GM12878 (cell line): ENCODE measurements around the gene TEC. TPM values are rescaled to one million over a fixed set of nuclear protein-coding genes. Genes with fewer than 3 reads are reported as not detected.

Experiments used
- ATAC-seq: fragments of 200-7000 bp; cut with Tn5 transposase; 3 replicates; pipeline ENCODE4 v1.9.1; 2020; ENCODE audit warnings: mild to moderate bottlenecking, moderate library complexity
- BruUV-seq: library from RNA; stranded (reverse); fragments of 400-500 nt; replicated peaks from 2 replicates; lab custom pipeline; 2021; lab: Mats Ljungman, UMichigan
- CTCF ChIA-PET: fragments of 300-600 bp; sonication (Branson Sonifier 250); formaldehyde crosslinking; extraction: SDS; loops from one replicate; lab custom pipeline; 2021; ENCODE audit warnings: inconsistent platforms; lab: Yijun Ruan, JAX
- POLR2A ChIA-PET: fragments of 350-600 bp; formaldehyde crosslinking; extraction: SDS; loops from one replicate; lab custom pipeline; 2021; ENCODE audit warnings: inconsistent platforms; lab: Charles Lee
- RAD21 ChIA-PET: fragments of 300-600 bp; sonication (Branson Sonifier 250); formaldehyde crosslinking; loops from one replicate; lab custom pipeline; 2023; ENCODE audit warnings: antibody characterized with exemption; ENCODE audit not compliant: unreplicated experiment; lab: Charles Lee
- SMC1A ChIA-PET: fragments of 300-600 bp; sonication (Branson Sonifier 250); formaldehyde crosslinking; loops from one replicate; lab custom pipeline; 2023; ENCODE audit not compliant: unreplicated experiment, uncharacterized antibody; lab: Charles Lee
- DNase-seq: peaks from one replicate; pipeline ENCODE4 v3.0.0-alpha.2; 2011; ENCODE audit warnings: low read depth, low spot score
- FAIRE-seq: peaks from 3 replicates; lab custom pipeline; 2011; peaks lifted over from hg19 to GRCh38; lab: Jason Lieb, UNC
- H2AFZ ChIP-seq: 2 replicates; pipeline ENCODE4 v1.6.0; 2011; ENCODE audit warnings: low read depth, low read length, control low read depth; ENCODE audit not compliant: control insufficient read depth
- H3K27ac ChIP-seq: 2 replicates; pipeline ENCODE4 v1.5.1; 2011; ENCODE audit warnings: control low read depth; ENCODE audit not compliant: control insufficient read depth, insufficient read depth
- H3K27me3 ChIP-seq, 2 experiments: replicated peaks in 1 of 2; 2 replicates each; pipeline versions ENCODE4 v1.6.0 to v1.6.1; 2011; ENCODE audit warnings: low read length in 1 of 2; ENCODE audit not compliant: control insufficient read depth in 2 of 2, insufficient read depth in 2 of 2
- H3K36me3 ChIP-seq, 2 experiments: 2 replicates each; pipeline ENCODE4 v1.5.1; 2011; ENCODE audit warnings: low read length in 1 of 2; ENCODE audit not compliant: control insufficient read depth in 2 of 2, insufficient read depth in 2 of 2
- H3K4me1 ChIP-seq: 2 replicates; pipeline ENCODE4 v1.6.1; 2011; ENCODE audit warnings: mild to moderate bottlenecking, low read length, moderate library complexity, mixed read lengths; ENCODE audit not compliant: control insufficient read depth, insufficient read depth
- H3K4me2 ChIP-seq: 2 replicates; pipeline ENCODE4 v1.6.0; 2011; ENCODE audit warnings: control low read depth; ENCODE audit not compliant: control insufficient read depth, insufficient read depth
- H3K4me3 ChIP-seq: fragments of 200-600 bp; sonication (generic); 2 replicates; pipeline ENCODE4 v1.5.1; 2016
- H3K79me2 ChIP-seq: 2 replicates; pipeline ENCODE4 v1.6.0; 2011; ENCODE audit warnings: low read length; ENCODE audit not compliant: control insufficient read depth, insufficient read depth
- H3K9ac ChIP-seq: 2 replicates; pipeline ENCODE4 v1.8.0; 2011; ENCODE audit warnings: low read length, control low read depth, mixed read lengths; ENCODE audit not compliant: control insufficient read depth, insufficient read depth
- H3K9me3 ChIP-seq: replicated peaks from 3 replicates; pipeline ENCODE4 v1.5.1; 2011; ENCODE audit warnings: mild to moderate bottlenecking, low read length; ENCODE audit not compliant: control insufficient read depth, insufficient read depth
- H4K20me1 ChIP-seq: 2 replicates; pipeline ENCODE4 v1.6.0; 2011; ENCODE audit not compliant: control insufficient read depth, insufficient read depth
- ATF2 ChIP-seq: IDR thresholded peaks from 2 replicates; pipeline ENCODE4 v1.6.1; 2012; ENCODE audit warnings: low read length, inconsistent platforms
- BRCA1 ChIP-seq: IDR thresholded peaks from 2 replicates; pipeline ENCODE4 v1.6.1; 2011; ENCODE audit warnings: low read depth, low read length, improper control_type of control experiment
- CBX5 ChIP-seq: sonication (generic); IDR thresholded peaks from 2 replicates; pipeline ENCODE4 v1.6.1; 2016; ENCODE audit warnings: low read depth, moderate library complexity, mild to moderate bottlenecking, inconsistent platforms
- CREM ChIP-seq: IDR thresholded peaks from 2 replicates; pipeline ENCODE4 v1.6.1; 2014; ENCODE audit warnings: antibody characterized with exemption, low read depth
- EED ChIP-seq: sonication (generic); IDR thresholded peaks from 2 replicates; pipeline ENCODE4 v1.6.1; 2016; ENCODE audit warnings: antibody characterized with exemption, low read depth
- FOXK2 ChIP-seq: fragments of 450-650 bp; IDR thresholded peaks from 2 replicates; pipeline ENCODE4 v1.6.1; 2017; ENCODE audit warnings: mild to moderate bottlenecking, moderate library complexity
- GATAD2B ChIP-seq: fragments of 450-650 bp; conservative IDR thresholded peaks from 2 replicates; pipeline ENCODE4 v1.6.1; 2017; ENCODE audit warnings: low read depth, mild to moderate bottlenecking, moderate library complexity
- IRF3 ChIP-seq: fragments of 450-650 bp; IDR thresholded peaks from 2 replicates; pipeline ENCODE4 v1.6.1; 2014; ENCODE audit warnings: mild to moderate bottlenecking
- NBN ChIP-seq: fragments of 450-650 bp; IDR thresholded peaks from 2 replicates; pipeline ENCODE4 v1.6.1; 2016
- NFYB ChIP-seq: IDR thresholded peaks from 2 replicates; pipeline ENCODE4 v1.6.1; 2011; ENCODE audit warnings: low read depth, mild to moderate bottlenecking, low read length, improper control_type of control experiment, moderate library complexity; ENCODE audit not compliant: insufficient read depth
- RELB ChIP-seq: fragments of 450-650 bp; IDR thresholded peaks from 2 replicates; pipeline ENCODE4 v1.6.1; 2017; ENCODE audit warnings: low read depth, mild to moderate bottlenecking, moderate library complexity
- RFX5 ChIP-seq: IDR thresholded peaks from 2 replicates; pipeline ENCODE4 v1.6.1; 2011; ENCODE audit warnings: low read depth, low read length, improper control_type of control experiment
- SMAD1 ChIP-seq: fragments of 450-650 bp; IDR thresholded peaks from 2 replicates; pipeline ENCODE4 v1.6.1; 2018; ENCODE audit warnings: mild to moderate bottlenecking, low read depth; ENCODE audit not compliant: partially characterized antibody
- STAT1 ChIP-seq: fragments of 450-650 bp; conservative IDR thresholded peaks from 2 replicates; pipeline ENCODE4 v1.6.1; 2014; ENCODE audit warnings: antibody characterized with exemption, mild to moderate bottlenecking
- TARDBP ChIP-seq: IDR thresholded peaks from 2 replicates; pipeline ENCODE4 v1.6.1; 2016; ENCODE audit warnings: borderline replicate concordance
- TCF7 ChIP-seq: IDR thresholded peaks from 2 replicates; pipeline ENCODE4 v1.6.1; 2014; ENCODE audit warnings: antibody characterized with exemption, borderline replicate concordance
- WRNIP1 ChIP-seq: IDR thresholded peaks from 2 replicates; pipeline ENCODE4 v1.6.1; 2011; ENCODE audit warnings: low read depth, low read length, improper control_type of control experiment, borderline replicate concordance
- ZBTB11 ChIP-seq: fragments of 450-650 bp; formaldehyde crosslinking; IDR thresholded peaks from 2 replicates; pipeline ENCODE4 v1.5.0; 2022; ENCODE audit warnings: mild to moderate bottlenecking, missing genetic modification characterization
- WGBS: methylation state at CpG from one replicate; pipeline ENCODE4 v1.1.6; 2016; ENCODE audit warnings: low lambda C conversion rate; ENCODE audit not compliant: insufficient replicate concordance, insufficient coverage; ENCODE audit errors: missing lambda C conversion rate; 5-methylcytosine and 5-hydroxymethylcytosine counted together
- in situ Hi-C: fragments of 300-500 bp; cut with MboI; formaldehyde crosslinking; loops from 9 replicates; pipeline ENCODE4 v1.14.3; 2018; ENCODE audit warnings: mixed read lengths
- intact Hi-C: fragments of 100-400 bp; cut with micrococcal nuclease; formaldehyde crosslinking; loops from one replicate; pipeline ENCODE4 v1.14.2; 2022; ENCODE audit not compliant: unreplicated experiment
- polyA plus RNA-seq, 11 experiments: library from polyadenylated mRNA; depleted of rRNA in 4 of 11; unstranded in 6 of 11; stranded (reverse) in 5 of 11; fragments of >200 nt; fragmentation: Nextera tagmentation in 4 of 11; fragmentation: Illumina TruSeq in 1 of 11; extraction: Ambion mirVana in 4 of 11; extraction: Trizol in 1 of 11; gene quantifications; 1 replicate in 1 of 11; 2 replicates in 10 of 11; pipeline versions ENCODE4 v1.2.1 to v1.2.3, GENCODE V29; 2011 to 2016; ENCODE audit warnings: inconsistent platforms in 2 of 11, missing spikeins in 2 of 11, low read depth in 1 of 11
- total RNA-seq, 4 experiments: library from RNA; depleted of rRNA in 3 of 4; stranded (reverse); fragments of >200 nt in 3 of 4; fragmentation: Illumina TruSeq in 1 of 4; extraction: Trizol in 1 of 4; gene quantifications; 2 replicates each; pipeline versions ENCODE4 v1.2.1 to v1.2.3, GENCODE V29; 2013 to 2021

TEC gene
- total and polyA plus RNA-seq, 10 of the 15 experiments (the other 5 are each of a cell fraction or from before 2014, with no cell fraction given) = 7.4 to 27.2 (median 17.1) TPM

- TF ChIP-seq NFYB = no peak
- TF ChIP-seq STAT1 = no peak
- no peak for TF ChIP-seq SMAD1
- no peak for TF ChIP-seq TCF7
- no peak for TF ChIP-seq BRCA1
- no peak for TF ChIP-seq RFX5
- no peak for TF ChIP-seq CREM
- no peak for TF ChIP-seq NBN
Observed at GRCh38 chr4:48307528-48307927, 37.9 kb upstream of the TEC start (continued).

GRCh38 chr4:48305508-48305907, 35.9 kb upstream of the TEC start:
- Histone ChIP-seq H3K4me3 (no peak overlapping the region), H3K27ac (no peak overlapping the region), H3K27me3 (no peaks in the 10 kb centered on the region), H3K79me2 (no peaks in the 10 kb centered on the region), H2AFZ (no peak overlapping the region), H3K4me2 (no peak overlapping the region), H3K36me3 (no peaks in the 10 kb centered on the region), H3K9me3 (no peaks in the 10 kb centered on the region), H4K20me1 (no peaks in the 10 kb centered on the region), H3K9ac (no peak overlapping the region), H3K4me1 (no peaks in the 10 kb centered on the region)
- ChIA-PET SMC1A (interaction anchor here (0.7 to 1.3 kb wide), 2 partner anchors 10 to 236 kb away, joined by 3 read pairs; no protein-coding TSS in a partner anchor), POLR2A (no interaction called here), RAD21 (no interaction called here), CTCF (interaction anchor here (1.1 to 1.6 kb wide), 3 partner anchors 12 to 476 kb away, joined by 3 to 4 read pairs (median 4); no protein-coding TSS in a partner anchor)
- no peak for FAIRE-seq
- no peak for DNase-seq
- intact Hi-C loops (no loop called here), in situ Hi-C loops (no loop called here)
- ATAC-seq = no peak
- 36% methylated on average over 3 of the region's 3 CpGs for WGBS
- BruUV-seq = no TSS peak
- TF ChIP-seq RELB (no peak), ZBTB11 (CRISPR knock-in tag) (no peak), FOXK2 (no peak), WRNIP1 (no peak), ATF2 (no peak), CBX5 (no peak), EED (no peak), SMAD1 (no peak), TARDBP (no peak), IRF3 (no peak), GATAD2B (no peak)
